ENCODE data around the gene PCDHGC4.

The PCDHGC4 gene

DNA sequence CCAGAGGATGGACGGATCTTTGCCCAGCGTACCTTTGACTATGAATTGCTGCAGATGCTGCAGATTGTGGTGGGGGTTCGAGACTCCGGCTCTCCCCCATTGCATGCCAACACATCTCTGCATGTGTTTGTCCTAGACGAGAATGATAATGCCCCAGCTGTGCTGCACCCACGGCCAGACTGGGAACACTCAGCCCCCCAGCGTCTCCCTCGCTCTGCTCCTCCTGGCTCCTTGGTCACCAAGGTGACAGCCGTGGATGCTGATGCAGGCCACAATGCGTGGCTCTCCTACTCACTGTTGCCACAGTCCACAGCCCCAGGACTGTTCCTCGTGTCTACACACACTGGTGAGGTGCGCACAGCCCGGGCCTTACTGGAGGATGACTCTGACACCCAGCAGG lies 5.9 kb downstream of the PCDHGC4 start:
- Histone ChIP-seq H3K27ac (ENCODE audit: low read length, poor library complexity, severe bottlenecking) (no peak overlapping the region), H4K8ac (ENCODE audit: low read length) (no peak overlapping the region), H2AFZ (ENCODE audit: low read depth, low read length) (no peak overlapping the region), H3K4ac (ENCODE audit: low read depth in 1 of 2, low read length in 2 of 2) (no peak overlapping the region), H4K91ac (ENCODE audit: low read length) (no peak overlapping the region), H3K79me1 (replicated peaks; ENCODE audit: low read length, poor library complexity, severe bottlenecking) (peaks cover 42% of the 10 kb centered on the region), H2AK5ac (ENCODE audit: low read length, severe bottlenecking) (no peak overlapping the region), H2BK12ac (ENCODE audit: low read length in 2 of 2) (no peak overlapping the region), H2BK120ac (ENCODE audit: low read depth, low read length) (no peak overlapping the region), H3K23ac (ENCODE audit: low read length in 2 of 2) (no peak overlapping the region), H3K4me2 (ENCODE audit: low read length, poor library complexity, severe bottlenecking) (no peak overlapping the region), H3K9ac (ENCODE audit: low read length) (no peak overlapping the region), H2BK5ac (ENCODE audit: low read depth, low read length, poor library complexity, severe bottlenecking) (no peak overlapping the region), H3K14ac (ENCODE audit: low read length in 2 of 2) (no peak overlapping the region), H3K36me3 (ENCODE audit: control insufficient read depth in 1 of 2, insufficient read depth in 2 of 2, low read depth in 1 of 2, low read length in 2 of 2) (peaks cover 52 to 57% of the 10 kb centered on the region in 2 experiments), H3K4me3 (ENCODE audit: insufficient read depth in 1 of 2, low read depth in 1 of 2, low read length in 2 of 2) (no peak overlapping the region), H2BK15ac (ENCODE audit: low read depth, poor library complexity, severe bottlenecking) (no peak overlapping the region), H3K27me3 (ENCODE audit: control insufficient read depth in 1 of 2, insufficient read depth in 1 of 2, low read length in 2 of 2) (no peaks in the 10 kb centered on the region), H3K18ac (ENCODE audit: low read depth in 1 of 2, low read length in 2 of 2) (no peak overlapping the region), H3K9me3 (ENCODE audit: control insufficient read depth, low read length) (no peaks in the 10 kb centered on the region), H3K4me1 (ENCODE audit: control insufficient read depth, insufficient read depth, low read depth, low read length) (peaks cover 39% of the 10 kb centered on the region)
- WGBS: 95% methylated on average over 12 of the region's 13 CpGs
- DNase-seq: no peak

- no peak overlapping the region for H2BK12ac ChIP-seq (ENCODE audit: low read length in 2 of 2)
- no peak overlapping the region for H2AK5ac ChIP-seq (ENCODE audit: low read length, severe bottlenecking)
- no peak overlapping the region for H3K4me2 ChIP-seq (ENCODE audit: low read length, poor library complexity, severe bottlenecking)
- no peak overlapping the region for H3K14ac ChIP-seq (ENCODE audit: low read length in 2 of 2)
- H2AFZ ChIP-seq (ENCODE audit: low read depth, low read length): no peak overlapping the region
- H4K8ac ChIP-seq (ENCODE audit: low read length): no peak overlapping the region
- 85% methylated on average over 60 of the region's 66 CpGs for WGBS
- H3K36me3 ChIP-seq (ENCODE audit: control insufficient read depth in 1 of 2, insufficient read depth in 2 of 2, low read depth in 1 of 2, low read length in 2 of 2): peaks cover 44 to 55% of the 10 kb centered on the region in 2 experiments
- H2BK15ac ChIP-seq (ENCODE audit: low read depth, poor library complexity, severe bottlenecking): no peak overlapping the region
- H4K91ac ChIP-seq (ENCODE audit: low read length): no peak overlapping the region
- H3K9me3 ChIP-seq (ENCODE audit: control insufficient read depth, low read length): no peaks in the 10 kb centered on the region
- H2BK120ac ChIP-seq (ENCODE audit: low read depth, low read length): no peak overlapping the region
- no peak overlapping the region for H2BK5ac ChIP-seq (ENCODE audit: low read depth, low read length, poor library complexity, severe bottlenecking)
- H3K27me3 ChIP-seq (ENCODE audit: control insufficient read depth in 1 of 2, insufficient read depth in 1 of 2, low read length in 2 of 2): no peaks in the 10 kb centered on the region
- H3K79me1 ChIP-seq (replicated peaks; ENCODE audit: low read length, poor library complexity, severe bottlenecking): peaks cover 35% of the 10 kb centered on the region
- H3K18ac ChIP-seq (ENCODE audit: low read depth in 1 of 2, low read length in 2 of 2): no peak overlapping the region
- no peak overlapping the region for H3K23ac ChIP-seq (ENCODE audit: low read length in 2 of 2)
- no peak for DNase-seq
- H3K4ac ChIP-seq (ENCODE audit: low read depth in 1 of 2, low read length in 2 of 2): no peak overlapping the region
- H3K4me1 ChIP-seq (ENCODE audit: control insufficient read depth, insufficient read depth, low read depth, low read length): peaks cover 46% of the 10 kb centered on the region
- H3K9ac ChIP-seq (ENCODE audit: low read length): no peak overlapping the region
- H3K27ac ChIP-seq (ENCODE audit: low read length, poor library complexity, severe bottlenecking): no peak overlapping the region
- no peak overlapping the region for H3K4me3 ChIP-seq (ENCODE audit: insufficient read depth in 1 of 2, low read depth in 1 of 2, low read length in 2 of 2)
Observed at GRCh38 chr5:141491323-141492167, 6.7 kb downstream of the PCDHGC4 start.

- Histone ChIP-seq H3K36me3 (ENCODE audit: control insufficient read depth in 1 of 2, insufficient read depth in 2 of 2, low read depth in 1 of 2, low read length in 2 of 2) (peaks cover 36 to 55% of the 10 kb centered on the region in 2 experiments), H2AFZ (ENCODE audit: low read depth, low read length) (no peak overlapping the region), H4K91ac (ENCODE audit: low read length) (no peak overlapping the region), H3K9ac (ENCODE audit: low read length) (no peak overlapping the region), H3K18ac (ENCODE audit: low read depth in 1 of 2, low read length in 2 of 2) (no peak overlapping the region), H4K8ac (ENCODE audit: low read length) (no peak overlapping the region), H3K23ac (ENCODE audit: low read length in 2 of 2) (no peak overlapping the region), H3K14ac (ENCODE audit: low read length in 2 of 2) (no peak overlapping the region), H3K4me2 (ENCODE audit: low read length, poor library complexity, severe bottlenecking) (no peak overlapping the region), H2BK5ac (ENCODE audit: low read depth, low read length, poor library complexity, severe bottlenecking) (no peak overlapping the region), H3K27me3 (ENCODE audit: control insufficient read depth in 1 of 2, insufficient read depth in 1 of 2, low read length in 2 of 2) (no peaks in the 10 kb centered on the region), H3K4me3 (ENCODE audit: insufficient read depth in 1 of 2, low read depth in 1 of 2, low read length in 2 of 2) (no peak overlapping the region), H2BK12ac (ENCODE audit: low read length in 2 of 2) (peak overlapping the region in 1 of 2 experiments; percentile 15), H3K79me1 (replicated peaks; ENCODE audit: low read length, poor library complexity, severe bottlenecking) (peaks cover 30% of the 10 kb centered on the region), H3K9me3 (ENCODE audit: control insufficient read depth, low read length) (no peaks in the 10 kb centered on the region), H3K4me1 (ENCODE audit: control insufficient read depth, insufficient read depth, low read depth, low read length) (peaks cover 49% of the 10 kb centered on the region), H2BK120ac (ENCODE audit: low read depth, low read length) (no peak overlapping the region), H3K4ac (ENCODE audit: low read depth in 1 of 2, low read length in 2 of 2) (no peak overlapping the region), H2BK15ac (ENCODE audit: low read depth, poor library complexity, severe bottlenecking) (no peak overlapping the region), H3K27ac (ENCODE audit: low read length, poor library complexity, severe bottlenecking) (no peak overlapping the region), H2AK5ac (ENCODE audit: low read length, severe bottlenecking) (no peak overlapping the region)
- 80% methylated on average over 68 of the region's 68 CpGs for WGBS
- no peak for DNase-seq
Observed at GRCh38 chr5:141492168-141492885, 7.5 kb downstream of the PCDHGC4 start.
